ENCODE measurements around the gene ADGRV1. TPM values are rescaled to one million over a fixed set of nuclear protein-coding genes. Genes with fewer than 3 reads are reported as not detected.

Gene ADGRV1
- polyA plus RNA-seq, 1 of the 3 experiments (the other 2 are of a cell fraction) = 0.23 TPM

GRCh38 chr5:90550963-90551362, 7.6 kb upstream of the ADGRV1 start:
- Histone ChIP-seq H4K20me1 (ENCODE audit: insufficient read depth) (no peaks in the 10 kb centered on the region), H3K4me3 (ENCODE audit: low read depth in 2 of 2, low read length in 1 of 2) (no peak overlapping the region), H2AFZ (ENCODE audit: low read depth) (no peak overlapping the region), H3K27me3 (ENCODE audit: insufficient read depth) (peaks cover 5% of the 10 kb centered on the region; the same call in 1 of the 2 replicates), H3K4me1 (ENCODE audit: control insufficient read depth in 1 of 2, insufficient read depth in 2 of 2, low read depth in 1 of 2, low read length in 1 of 2) (peaks cover 0 to 2% of the 10 kb centered on the region in 2 experiments; a peak in 2 of 4 replicates), H3K9ac (no peak overlapping the region), H3K9me2 (no peaks in the 10 kb centered on the region), H3K27ac (ENCODE audit: low read depth in 2 of 2, low read length in 1 of 2) (no peak overlapping the region), H3K79me2 (ENCODE audit: insufficient read depth) (no peaks in the 10 kb centered on the region), H3F3A (replicated peaks; ENCODE audit: insufficient read depth) (no peaks in the 10 kb centered on the region), H3K4me2 (no peak overlapping the region), H3K36me3 (replicated peaks in 1 of 2; ENCODE audit: control insufficient read depth in 1 of 2, insufficient read depth in 2 of 2, low read length in 1 of 2) (no peaks in the 10 kb centered on the region), H3K9me3 (no peaks in the 10 kb centered on the region)
- CTCF ChIA-PET = interaction anchor here (1.6 kb wide), 1 partner anchor 21 kb away, joined by 7 read pairs; the partner anchor contains the start of gene LYSMD3
- POLR2A ChIA-PET = interaction anchor here (1.3 kb wide), 1 partner anchor 8 kb away, joined by 3 read pairs; the partner anchor contains the start of gene ADGRV1
- no peak for DNase-seq
- WGBS (ENCODE audit: low lambda C conversion rate) = 38% methylated on average over 3 of the region's 3 CpGs
- TF ChIP-seq TCF12 (IDR thresholded peaks at IDR 0.05) = no peak
- no peak for TF ChIP-seq IRF3 (IDR thresholded peaks at IDR 0.05; ENCODE audit: low read depth, low read length)
- TF ChIP-seq FOXJ3 (CRISPR knock-in tag; IDR thresholded peaks at IDR 0.05) = no peak
- TF ChIP-seq POLR2AphosphoS5 (IDR thresholded peaks at IDR 0.05; ENCODE audit: low read depth, low read length) = no peak
- no peak for TF ChIP-seq MXI1 (IDR thresholded peaks at IDR 0.05; ENCODE audit: low read depth, low read length)
- no peak for TF ChIP-seq RXRA (IDR thresholded peaks at IDR 0.05; ENCODE audit: borderline replicate concordance, low read depth)
- no peak for TF ChIP-seq FOSL2 (IDR thresholded peaks at IDR 0.05; ENCODE audit: borderline replicate concordance, low read depth)
- TF ChIP-seq CTCF (IDR thresholded peaks at IDR 0.05) = no peak
- TF ChIP-seq EP300 (IDR thresholded peaks at IDR 0.05; ENCODE audit: borderline replicate concordance in 1 of 2, low read depth in 1 of 2, low read length in 1 of 2) = no peak
- TF ChIP-seq MEF2A (IDR thresholded peaks at IDR 0.05; ENCODE audit: borderline replicate concordance, low read depth) = no peak
- TF ChIP-seq USF2 (IDR thresholded peaks at IDR 0.05; ENCODE audit: borderline replicate concordance, low read depth, low read length) = no peak
- TF ChIP-seq NRF1 (IDR thresholded peaks at IDR 0.05; ENCODE audit: low read depth, low read length) = no peak
- TF ChIP-seq SMC3 (IDR thresholded peaks at IDR 0.05; ENCODE audit: low read depth, low read length) = no peak
- TF ChIP-seq RFX5 (IDR thresholded peaks at IDR 0.05; ENCODE audit: low read length) = no peak

GRCh38 chr5:90551376-90551775, 7.2 kb upstream of the ADGRV1 start:
- no peaks in the 10 kb centered on the region for H3K36me3 ChIP-seq (replicated peaks in 1 of 2; ENCODE audit: control insufficient read depth in 1 of 2, insufficient read depth in 2 of 2, low read length in 1 of 2)
- no peak overlapping the region for H3K9ac ChIP-seq
- ChIA-PET CTCF (no interaction called here), POLR2A (no interaction called here)
- H3K4me1 ChIP-seq (ENCODE audit: control insufficient read depth in 1 of 2, insufficient read depth in 2 of 2, low read depth in 1 of 2, low read length in 1 of 2) = peaks cover 0 to 2% of the 10 kb centered on the region in 2 experiments; a peak in 2 of 4 replicates
- no peaks in the 10 kb centered on the region for H3K9me2 ChIP-seq
- H3K4me3 ChIP-seq (ENCODE audit: low read depth in 2 of 2, low read length in 1 of 2) = no peak overlapping the region
- no peak for DNase-seq
- no peak for TF ChIP-seq POLR2AphosphoS5 (IDR thresholded peaks at IDR 0.05; ENCODE audit: low read depth, low read length)
- TF ChIP-seq TAF1 (IDR thresholded peaks at IDR 0.05; ENCODE audit: borderline replicate concordance, low read depth, low read length) = no peak
- TF ChIP-seq YY1 (IDR thresholded peaks at IDR 0.05; ENCODE audit: low read depth) = no peak
- TF ChIP-seq TCF12 (IDR thresholded peaks at IDR 0.05) = no peak
- TF ChIP-seq USF1 (IDR thresholded peaks at IDR 0.05; ENCODE audit: borderline replicate concordance, low read depth) = no peak
- no peak for TF ChIP-seq USF2 (IDR thresholded peaks at IDR 0.05; ENCODE audit: borderline replicate concordance, low read depth, low read length)
- no peak for TF ChIP-seq REST (IDR thresholded peaks at IDR 0.05; ENCODE audit: low read depth, low read length)
- 41% methylated on average over 5 of the region's 5 CpGs for WGBS (ENCODE audit: low lambda C conversion rate)
- H3K79me2 ChIP-seq (ENCODE audit: insufficient read depth) = no peaks in the 10 kb centered on the region
- H2AFZ ChIP-seq (ENCODE audit: low read depth) = no peak overlapping the region
- no peak overlapping the region for H3K4me2 ChIP-seq
- H3F3A ChIP-seq (replicated peaks; ENCODE audit: insufficient read depth) = no peaks in the 10 kb centered on the region
- peaks cover 9% of the 10 kb centered on the region; the same call in 1 of the 2 replicates for H3K27me3 ChIP-seq (ENCODE audit: insufficient read depth)
- no peaks in the 10 kb centered on the region for H4K20me1 ChIP-seq (ENCODE audit: insufficient read depth)
- H3K9me3 ChIP-seq = no peaks in the 10 kb centered on the region
- H3K27ac ChIP-seq (ENCODE audit: low read depth in 2 of 2, low read length in 1 of 2) = no peak overlapping the region

Measured in SK-N-SH (cell line).